Hindlimb muscle (tissue), 1 donor: ENCODE data around the gene CA12. TPM values are rescaled to one million over a fixed set of nuclear protein-coding genes. Genes with fewer than 3 reads are reported as not detected.
A peak's percentile ranks its signal among the peaks of the same experiment; 100 is the strongest.

ENCODE experiments used
- DNase-seq: peaks from one replicate; pipeline ENCODE4 v3.0.0-alpha.2; 2013
- polyA plus RNA-seq: library from polyadenylated mRNA; unstranded; fragments of 120-200 nt; gene quantifications from one replicate; pipeline ENCODE4 v1.2.1, GENCODE V29; 2013; ENCODE audit not compliant: insufficient read length

Gene CA12
- polyA plus RNA-seq, 1 donor, result 0.83 TPM

DNA sequence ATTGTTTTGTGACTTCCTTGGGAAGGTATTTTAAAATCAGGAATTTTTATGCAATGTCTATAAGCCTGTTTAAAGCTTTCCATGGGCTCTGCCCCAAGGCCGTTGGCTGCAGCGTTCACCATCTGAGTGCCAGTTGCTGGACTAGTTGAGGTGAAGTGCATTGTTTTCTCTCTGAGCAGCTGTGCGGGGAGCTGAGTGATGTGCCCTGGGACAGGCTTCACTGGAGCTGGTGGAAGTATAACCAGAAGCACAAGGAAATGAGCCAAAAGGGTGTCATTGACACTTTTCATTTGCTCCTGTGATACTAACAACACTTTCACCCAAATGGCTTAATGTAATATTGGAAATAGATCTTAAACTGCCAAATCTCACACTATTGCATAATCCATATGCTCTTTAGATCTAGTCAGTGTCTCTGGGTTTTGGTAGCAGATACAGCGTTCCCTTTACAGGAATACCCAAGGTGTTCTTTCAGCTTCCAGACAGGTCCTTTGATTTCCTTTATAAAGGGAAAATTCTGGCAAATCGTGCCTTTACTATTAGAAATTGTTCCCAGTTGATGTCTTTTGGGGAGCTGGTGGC is 75.1 kb downstream of the CA12 start:
- no peak for DNase-seq

- no peak for DNase-seq
These were observed 76.4 kb downstream of the CA12 start for GRCh38 chr15:63305260-63305659.

- DNase-seq, result no peak
These were observed 80.6 kb downstream of the CA12 start for GRCh38 chr15:63301088-63301487.

DNA sequence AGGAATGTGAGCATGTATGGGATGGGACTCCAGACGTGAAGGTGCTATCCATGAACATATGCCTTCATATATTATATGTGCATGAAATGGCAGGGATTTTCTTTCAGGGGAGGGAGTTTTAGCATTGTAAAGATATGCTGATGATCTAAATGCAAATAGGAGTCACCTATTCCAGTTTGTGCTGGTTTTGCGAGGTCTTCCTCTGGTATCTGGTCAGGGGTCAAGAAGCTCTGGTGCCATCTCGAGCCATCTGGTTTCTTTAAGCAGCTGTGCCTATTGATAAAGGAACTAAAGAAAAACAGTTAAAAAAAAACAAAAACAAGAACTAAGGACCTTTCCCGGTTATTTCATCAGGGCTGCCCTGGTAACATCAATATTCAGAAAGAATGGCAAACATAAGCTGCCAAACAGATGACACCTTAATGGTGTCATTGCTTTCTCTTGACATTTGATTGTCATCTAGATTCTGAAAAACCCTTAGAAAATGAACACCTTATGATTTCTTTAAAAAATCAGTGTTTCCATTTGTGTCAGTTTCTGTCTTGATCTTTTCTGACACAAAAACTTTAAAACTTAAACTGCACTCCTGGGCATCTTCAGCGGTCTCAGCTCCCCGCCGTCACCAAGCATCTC is 81.6 kb downstream of the CA12 start:
- DNase-seq, result no peak

GRCh38 chr15:63296195-63296594 is 85.5 kb downstream of the CA12 start:
- no peak for DNase-seq

GRCh38 chr15:63295341-63295740 is 86.3 kb downstream of the CA12 start:
- DNase-seq, result no peak

DNA sequence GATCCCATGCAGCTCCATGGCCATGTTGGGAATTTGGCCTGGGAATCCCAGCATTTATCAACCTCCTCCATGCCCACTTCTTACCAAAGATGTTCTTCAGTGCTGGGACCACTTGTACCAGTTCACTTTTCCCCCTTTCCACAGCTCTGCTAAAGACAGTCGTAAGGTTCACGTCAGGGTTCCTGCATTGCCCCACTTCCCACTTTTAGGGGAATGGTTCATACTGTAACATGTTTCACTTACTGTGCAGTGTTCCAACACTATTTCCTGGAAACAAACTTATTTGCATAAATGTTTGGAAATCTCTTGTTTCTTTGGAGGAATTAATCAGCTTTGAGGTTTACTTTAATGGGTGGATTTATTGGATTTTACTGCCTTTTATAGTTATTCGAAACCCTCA is 87.3 kb downstream of the CA12 start:
- DNase-seq, result no peak

- no peak for DNase-seq
These were observed 88.9 kb downstream of the CA12 start for GRCh38 chr15:63292771-63293170.

- no peak for DNase-seq
These were observed 89.4 kb downstream of the CA12 start for GRCh38 chr15:63292241-63292640.

DNA sequence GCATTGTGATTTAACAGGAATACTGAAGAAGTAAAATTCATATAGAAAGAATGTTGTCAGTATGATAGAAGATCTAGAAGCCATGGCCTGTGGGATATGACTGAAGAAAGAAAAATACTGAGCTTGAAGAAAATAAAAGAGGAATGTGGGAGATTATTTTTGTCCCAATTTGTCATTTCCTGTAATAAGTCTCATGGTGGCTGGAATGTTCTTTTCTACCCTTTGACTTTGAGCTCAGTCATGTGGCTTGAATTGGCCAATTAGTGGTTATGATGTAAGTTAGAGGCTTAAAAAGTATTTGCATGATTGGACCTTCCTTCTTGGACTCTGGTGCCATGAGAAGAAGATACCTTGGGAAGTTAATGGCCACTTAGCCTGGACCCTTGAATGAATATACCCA is 90.1 kb downstream of the CA12 start:
- no peak for DNase-seq

GRCh38 chr15:63288778-63289378 is 92.8 kb downstream of the CA12 start:
- DNase-seq, result peak; percentile 57

DNA sequence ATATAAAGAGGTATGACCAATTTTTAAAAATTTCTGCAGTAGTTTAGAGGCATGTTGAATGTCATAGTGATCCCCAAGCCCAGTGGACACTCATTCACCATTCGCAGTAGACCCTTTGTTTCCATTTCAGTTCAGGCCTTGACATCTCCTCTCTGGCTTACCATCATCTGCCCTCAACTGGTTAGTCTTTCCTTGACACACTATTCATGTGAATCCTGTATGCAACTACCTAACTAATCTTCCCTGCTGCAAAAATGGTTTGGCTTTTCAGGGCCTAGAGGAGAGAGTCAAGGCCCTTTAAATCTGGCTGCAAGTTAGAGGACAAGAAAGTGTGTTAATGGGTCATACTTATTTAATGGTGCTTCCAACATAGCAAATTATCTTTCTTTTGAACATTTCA is 93.3 kb downstream of the CA12 start:
- no peak for DNase-seq

GRCh38 chr15:63287109-63287508 is 94.5 kb downstream of the CA12 start:
- DNase-seq, result no peak

GRCh38 chr15:63284335-63284734 is 97.3 kb downstream of the CA12 start:
- no peak for DNase-seq

DNA sequence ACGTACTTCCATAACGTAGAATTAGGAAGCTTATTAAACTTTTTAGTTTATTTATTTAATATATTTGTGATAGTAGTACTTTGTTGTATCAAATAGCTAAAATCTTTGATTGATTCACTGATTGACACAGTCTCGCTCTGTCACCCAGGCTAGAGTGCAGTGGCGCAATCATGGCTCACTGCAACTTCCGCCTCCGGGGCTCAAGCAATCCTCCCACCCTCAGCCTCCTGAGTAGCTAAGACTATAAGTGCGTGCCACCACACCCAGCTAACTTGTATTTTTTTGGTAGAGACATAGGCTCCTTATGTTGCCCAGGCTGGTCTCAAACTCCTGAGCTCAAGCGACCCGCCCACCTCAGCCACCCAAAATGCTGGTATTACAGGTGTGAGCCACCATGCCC is 98.5 kb downstream of the CA12 start:
- DNase-seq, result no peak

GRCh38 chr15:63277893-63278456 is 103.7 kb downstream of the CA12 start:
- no peak for DNase-seq

GRCh38 chr15:63277038-63277892 is 104.4 kb downstream of the CA12 start, which contains the start of gene APH1B:
Gene APH1B (plus strand): TSS chr15:63277605. CDS start chr15:63277624, 19 bp downstream.
- DNase-seq, result peak; percentile 83

DNA sequence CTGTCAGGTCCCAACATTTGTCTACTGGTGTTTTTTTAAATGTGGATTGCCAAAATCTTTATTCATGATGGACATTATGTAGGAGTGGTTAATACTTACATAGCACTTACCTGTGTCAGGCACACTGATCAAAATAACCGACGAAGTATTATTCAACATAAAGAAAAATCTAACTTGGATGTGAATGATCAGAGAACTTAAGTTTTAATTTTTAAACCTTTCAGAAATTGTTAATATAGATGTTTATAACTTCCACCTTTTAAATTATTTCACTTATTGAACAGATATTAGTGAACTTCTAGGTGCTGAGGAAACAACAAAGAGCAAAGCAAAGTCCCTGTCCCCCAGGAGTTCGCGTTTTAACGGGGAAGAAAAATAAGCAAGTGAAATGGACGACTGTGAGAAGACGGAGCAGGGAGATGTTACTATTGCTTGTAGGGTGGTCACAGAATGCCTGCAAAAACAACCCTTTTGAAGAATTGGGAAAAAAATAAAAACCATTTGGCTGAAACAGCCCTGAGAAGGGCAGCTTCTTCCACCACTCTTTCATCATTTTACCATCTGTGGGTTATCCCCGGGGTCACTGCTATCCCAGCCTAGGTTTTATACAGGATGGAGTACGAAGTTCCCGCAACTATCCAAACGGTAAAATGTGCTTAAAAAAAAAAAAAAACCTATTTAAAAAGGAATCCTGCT is 105.2 kb downstream of the CA12 start:
- DNase-seq, result no peak

DNA sequence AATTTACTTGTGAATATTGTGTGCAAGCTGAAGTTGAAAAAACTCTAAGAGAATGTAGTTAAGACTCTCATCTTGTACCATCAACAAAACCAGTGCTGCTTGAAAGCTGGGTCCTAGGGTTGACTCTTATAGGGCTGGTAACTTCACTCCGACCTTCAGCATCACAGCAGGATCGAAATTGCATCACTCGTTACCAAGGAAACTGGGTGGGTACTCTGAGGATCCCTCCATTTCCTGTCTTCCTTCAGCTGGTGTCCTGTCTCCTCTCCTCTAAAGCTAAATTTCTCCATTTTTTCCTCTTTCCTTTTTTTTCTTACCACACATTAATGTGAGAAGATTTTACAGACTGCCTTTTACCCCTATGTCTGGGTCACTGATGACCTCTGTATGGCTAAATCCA is 107.2 kb downstream of the CA12 start:
- no peak for DNase-seq
